GM12878 (cell line): ENCODE results near the gene LTBP2.

Experiments
- BCLAF1 ChIP-seq: fragments of 450-650 bp; IDR thresholded peaks from 2 replicates; pipeline ENCODE4 v1.6.1; 2017; ENCODE audit warnings: antibody characterized with exemption, mild to moderate bottlenecking, moderate library complexity
- CBFB ChIP-seq: IDR thresholded peaks from 2 replicates; pipeline ENCODE4 v1.6.1; 2016; ENCODE audit warnings: antibody characterized with exemption, low read depth
- CREB1 ChIP-seq: IDR thresholded peaks from 2 replicates; pipeline ENCODE4 v1.6.1; 2012; ENCODE audit warnings: low read depth, mild to moderate bottlenecking, inconsistent platforms
- CREM ChIP-seq: IDR thresholded peaks from 2 replicates; pipeline ENCODE4 v1.6.1; 2014; ENCODE audit warnings: antibody characterized with exemption, low read depth
- CTCF ChIP-seq, 3 experiments: IDR thresholded peaks in 2 of 3; conservative IDR thresholded peaks in 1 of 3; 2 replicates each; pipeline ENCODE4 v1.5.1; 2011; ENCODE audit warnings: low read depth in 3 of 3, low read length in 3 of 3, mild to moderate bottlenecking in 3 of 3, control low read depth in 2 of 3, moderate library complexity in 2 of 3, inconsistent platforms in 1 of 3, mixed read lengths in 1 of 3; ENCODE audit not compliant: control insufficient read depth in 2 of 3, insufficient read depth in 1 of 3; ENCODE audit errors: extremely low read depth in 1 of 3
- EGR1 ChIP-seq, 2 experiments: IDR thresholded peaks; 1 replicate in 1 of 2; 2 replicates in 1 of 2; pipeline ENCODE4 v1.6.1; 2011 to 2012; ENCODE audit warnings: low read depth in 2 of 2, low read length in 2 of 2, borderline replicate concordance in 1 of 2, mild to moderate bottlenecking in 1 of 2, moderate library complexity in 1 of 2
- EP300 ChIP-seq, 2 experiments: fragments of 150-350 bp in 1 of 2; IDR thresholded peaks; 2 replicates each; pipeline ENCODE4 v1.6.1; 2011 to 2012; ENCODE audit warnings: low read depth in 2 of 2, low read length in 2 of 2, borderline replicate concordance in 1 of 2, improper control_type of control experiment in 1 of 2, inconsistent platforms in 1 of 2; ENCODE audit not compliant: control insufficient read depth in 1 of 2
- FOXK2 ChIP-seq: fragments of 450-650 bp; IDR thresholded peaks from 2 replicates; pipeline ENCODE4 v1.6.1; 2017; ENCODE audit warnings: mild to moderate bottlenecking, moderate library complexity
- NFIC ChIP-seq: IDR thresholded peaks from 2 replicates; pipeline ENCODE4 v1.6.1; 2012; ENCODE audit warnings: low read depth, mild to moderate bottlenecking, inconsistent platforms, low read length, moderate library complexity
- POLR2AphosphoS5 ChIP-seq: IDR thresholded peaks from 2 replicates; pipeline ENCODE4 v1.6.1; 2011; ENCODE audit warnings: mild to moderate bottlenecking, low read length, inconsistent platforms
- TF ChIP-seq, protein P1 (sequence below): IDR thresholded peaks from 2 replicates; pipeline ENCODE4 v1.6.1; 2012; ENCODE audit warnings: low read depth, low read length, improper control_type of control experiment

DNA sequence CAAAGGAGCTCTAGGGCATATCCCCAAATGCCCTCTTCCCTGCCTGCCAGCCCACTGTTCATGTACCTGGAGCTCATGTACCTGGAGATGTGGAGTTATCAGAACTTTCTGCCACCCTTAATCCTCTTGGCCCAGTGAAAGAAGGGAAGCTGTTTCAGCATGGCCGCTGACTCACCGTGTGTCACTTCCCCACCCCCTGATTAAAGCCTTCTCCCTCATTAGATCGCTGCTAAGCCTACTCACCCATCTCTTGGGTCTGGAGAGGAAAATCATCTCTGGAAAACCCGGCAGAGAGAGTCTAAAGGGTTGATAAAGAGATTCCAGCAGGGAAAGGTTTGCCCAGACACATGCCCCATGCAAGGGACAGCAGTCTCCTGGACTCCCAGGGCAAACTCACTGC lies 4.5 kb upstream of the LTBP2 start:
- TF ChIP-seq, protein P1, sequence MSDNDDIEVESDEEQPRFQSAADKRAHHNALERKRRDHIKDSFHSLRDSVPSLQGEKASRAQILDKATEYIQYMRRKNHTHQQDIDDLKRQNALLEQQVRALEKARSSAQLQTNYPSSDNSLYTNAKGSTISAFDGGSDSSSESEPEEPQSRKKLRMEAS = no peak
- TF ChIP-seq BCLAF1 = no peak
- TF ChIP-seq CBFB = no peak
- no peak for TF ChIP-seq EP300 (IDR thresholded peaks at IDR 0.05; ENCODE audit: borderline replicate concordance in 1 of 2, control insufficient read depth in 1 of 2, low read depth in 2 of 2, low read length in 2 of 2)
- TF ChIP-seq CREB1 = no peak
- no peak for TF ChIP-seq CTCF (IDR thresholded peaks at IDR 0.05 in 2 of 3, conservative IDR thresholded peaks at IDR 0.05 in 1 of 3; ENCODE audit: control insufficient read depth in 2 of 3, extremely low read depth in 1 of 3, insufficient read depth in 1 of 3, low read depth in 3 of 3, low read length in 3 of 3)
- TF ChIP-seq NFIC = no peak
- TF ChIP-seq POLR2AphosphoS5 = no peak
- no peak for TF ChIP-seq CREM
- no peak for TF ChIP-seq EGR1 (IDR thresholded peaks at IDR 0.05; ENCODE audit: borderline replicate concordance in 1 of 2, low read depth in 2 of 2, low read length in 2 of 2)
- TF ChIP-seq FOXK2 = no peak
